NCI-H2029 treated with DMSO at 0.1 percent for 48 hours (cell line): ENCODE measurements around the gene LSAMP.

Experiments used
- DNase-seq: peaks from one replicate; lab custom pipeline; 2025; lab: John Stamatoyannopoulos, UW

The LSAMP gene

GRCh38 chr3:116164039-116164438 lies 281.2 kb downstream of the LSAMP start:
- no peak for DNase-seq

DNA sequence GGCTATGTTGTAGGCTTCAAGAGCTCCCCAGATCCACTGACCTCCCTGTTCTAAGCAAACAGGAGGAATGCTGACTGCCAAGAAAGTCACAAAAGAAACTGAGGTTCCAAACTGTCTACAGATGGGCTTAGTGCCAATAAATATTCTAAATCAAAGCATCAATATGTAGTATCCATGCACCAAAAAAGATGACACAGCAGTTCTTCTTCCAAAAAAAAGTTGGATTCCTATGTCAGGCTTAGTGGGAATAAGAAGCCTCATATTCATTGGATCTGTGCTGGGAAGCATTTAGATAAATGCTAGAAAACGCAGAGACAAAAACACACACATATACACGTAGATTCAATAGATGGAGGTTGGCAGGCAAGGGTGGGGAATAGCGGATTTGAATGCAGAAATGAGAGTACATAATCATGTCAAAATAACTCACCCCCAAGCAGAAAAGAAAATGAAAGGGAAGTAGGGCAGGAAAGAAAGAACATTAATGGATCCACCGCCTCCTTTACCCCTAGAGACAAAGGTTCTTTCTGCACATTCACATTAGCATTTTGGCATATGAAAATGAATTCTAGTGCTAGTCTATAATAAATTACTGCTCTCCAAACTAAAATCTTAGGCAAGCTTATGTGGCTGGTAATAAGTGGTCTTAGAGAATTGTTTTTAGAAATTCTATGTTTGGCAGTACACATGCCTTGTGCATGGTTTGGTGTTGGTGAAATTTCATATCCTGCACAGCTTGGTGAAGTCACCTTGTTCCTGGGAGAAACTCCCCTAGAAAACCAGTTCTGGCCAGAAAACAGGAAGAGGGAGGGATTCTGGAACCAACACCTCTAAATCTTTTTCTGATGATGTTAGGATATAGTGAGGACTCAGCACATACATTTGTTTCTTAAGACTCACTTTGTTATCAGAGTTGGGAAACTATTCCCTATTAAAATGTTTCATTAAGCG lies 283.4 kb downstream of the LSAMP start:
- DNase-seq: no peak

DNA sequence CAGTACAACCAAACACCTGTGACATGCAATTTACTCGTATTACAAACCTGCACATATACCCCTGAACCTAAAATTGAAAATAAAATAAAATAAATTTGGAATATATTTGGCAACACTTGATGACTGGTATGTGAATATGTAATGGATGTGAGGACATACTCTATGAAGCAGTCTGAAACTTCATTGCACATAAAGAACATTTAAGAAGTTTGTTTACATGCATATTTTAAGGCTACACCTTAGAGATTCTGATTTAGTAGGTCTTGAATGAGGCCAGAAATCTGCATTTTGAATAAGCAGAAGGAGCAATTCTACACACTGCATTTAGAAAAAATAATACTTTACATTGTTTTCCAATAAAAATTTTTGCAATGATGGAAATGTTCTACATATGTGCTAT lies 284.7 kb downstream of the LSAMP start:
- no peak for DNase-seq

- no peak for DNase-seq
Observed at GRCh38 chr3:116155841-116156240, 289.4 kb downstream of the LSAMP start.

DNA sequence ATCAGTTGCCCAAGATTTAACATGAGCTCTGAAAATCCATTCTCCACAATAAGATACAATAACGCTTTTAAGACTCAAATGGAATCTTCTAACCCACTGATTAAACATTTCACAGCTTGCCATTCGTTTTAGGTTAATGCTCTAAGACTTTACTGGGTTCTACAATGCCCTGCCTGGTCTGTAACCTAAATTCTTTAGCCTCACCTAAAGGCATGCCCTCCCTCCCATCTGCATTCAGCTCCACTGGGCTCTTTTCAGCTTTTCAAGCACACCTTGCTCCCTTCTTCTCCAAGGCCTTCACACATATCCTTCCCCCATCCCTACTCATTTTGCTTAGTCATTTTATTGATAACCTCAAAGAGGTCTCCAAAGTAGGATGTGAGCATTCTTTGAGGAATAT lies 290.9 kb downstream of the LSAMP start:
- no peak for DNase-seq

GRCh38 chr3:116153174-116153573 lies 292.1 kb downstream of the LSAMP start:
- DNase-seq: no peak

GRCh38 chr3:116150655-116151167 lies 294.6 kb downstream of the LSAMP start:
- DNase-seq: no peak

GRCh38 chr3:116148881-116149851 lies 296.1 kb downstream of the LSAMP start:
- DNase-seq: no peak

GRCh38 chr3:116145613-116146012 lies 299.7 kb downstream of the LSAMP start:
- DNase-seq: no peak

- no peak for DNase-seq
Observed at GRCh38 chr3:116141724-116142123, 303.6 kb downstream of the LSAMP start.

DNA sequence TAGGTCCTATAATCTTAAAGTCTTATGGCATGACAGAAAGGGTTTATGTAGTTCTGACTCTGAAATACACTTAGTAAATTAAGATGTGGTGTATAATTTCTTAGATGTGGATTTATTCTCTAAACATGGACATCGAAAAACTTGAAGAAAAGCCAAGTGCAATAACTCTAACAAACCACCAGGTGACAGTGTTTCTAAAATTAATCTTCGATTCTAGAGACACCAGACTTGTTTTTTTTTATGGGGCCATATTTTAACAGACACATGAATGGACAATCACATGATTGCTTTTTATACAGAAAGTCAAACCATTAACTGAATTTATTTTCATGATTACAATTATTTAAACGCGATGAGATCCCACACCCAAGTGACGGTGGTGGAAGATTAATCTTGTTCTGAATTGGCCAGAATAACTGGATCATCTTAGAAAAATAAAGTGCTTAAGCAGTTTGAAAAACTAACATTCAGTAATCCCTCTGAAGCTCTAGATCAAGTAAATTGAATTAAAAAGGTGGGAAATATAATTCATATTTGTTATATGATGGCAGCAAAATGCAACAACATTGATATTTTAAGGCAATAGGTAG lies 305.1 kb downstream of the LSAMP start:
- no peak for DNase-seq

GRCh38 chr3:116139641-116140040 lies 305.6 kb downstream of the LSAMP start:
- DNase-seq: no peak

DNA sequence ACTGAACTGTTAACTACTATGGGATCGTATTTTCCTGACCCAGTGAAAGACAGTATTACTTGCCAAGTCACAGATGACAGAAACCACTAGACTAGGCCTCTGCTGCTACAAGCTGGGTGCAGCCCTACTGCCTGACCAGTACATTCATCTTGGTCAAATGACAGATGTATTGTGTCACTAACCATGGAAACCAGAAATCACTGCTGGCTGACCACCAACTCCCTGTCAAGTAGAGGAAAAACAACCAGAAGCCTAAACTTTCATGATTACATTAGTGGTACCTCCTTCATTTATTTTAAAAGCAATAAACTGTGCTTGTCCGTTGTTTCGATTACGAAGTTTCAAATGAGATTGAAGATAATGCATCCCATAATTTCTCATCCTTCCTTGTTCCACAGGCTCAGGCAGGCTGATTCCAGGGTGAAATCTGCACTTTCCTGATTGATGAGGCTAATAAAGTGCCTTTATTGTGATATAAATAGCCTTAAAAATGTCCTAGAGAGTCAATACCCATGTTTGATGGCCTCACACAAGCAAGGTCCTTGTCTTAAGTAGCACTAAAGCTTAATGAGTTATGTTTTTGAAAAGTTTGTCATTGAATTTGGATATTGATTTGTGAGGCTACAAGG lies 309.7 kb downstream of the LSAMP start:
- DNase-seq: no peak

DNA sequence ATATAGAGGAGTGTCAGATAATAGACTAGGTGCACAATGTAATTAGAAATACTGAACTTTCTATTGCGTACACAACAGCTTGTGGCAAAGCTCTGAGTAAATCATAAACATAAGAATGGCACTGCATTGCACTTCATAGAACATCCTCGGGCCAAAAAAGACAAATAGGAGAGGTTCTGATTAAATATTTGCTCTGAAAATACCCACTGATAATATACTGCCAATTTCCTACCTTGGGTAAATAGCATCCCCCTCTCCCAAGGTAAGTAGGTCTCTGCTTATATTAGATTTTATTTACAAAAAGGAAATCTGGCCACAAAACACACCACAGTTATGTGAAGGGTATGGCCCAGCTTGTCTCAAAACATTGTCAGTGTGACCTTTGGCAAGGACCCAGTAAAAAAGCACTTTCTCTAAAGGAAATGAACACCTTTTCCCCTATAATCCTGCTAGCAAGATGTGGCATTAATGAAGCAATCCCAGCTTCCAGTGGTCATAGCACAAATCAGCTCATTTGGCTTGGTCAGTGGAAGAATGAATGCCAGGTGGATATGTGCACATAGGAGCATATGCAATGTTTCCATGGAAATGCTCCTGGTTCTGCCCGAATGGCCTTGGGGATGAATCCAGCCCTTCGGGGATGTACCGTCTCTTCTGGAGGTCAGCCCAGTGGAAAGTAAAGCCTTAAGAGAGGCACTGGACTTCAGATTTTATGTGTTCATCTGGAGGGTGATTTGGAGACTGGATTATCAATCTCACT lies 315.9 kb downstream of the LSAMP start:
- peak; percentile 84 for DNase-seq

GRCh38 chr3:116127464-116127863 lies 317.8 kb downstream of the LSAMP start:
- DNase-seq: no peak

DNA sequence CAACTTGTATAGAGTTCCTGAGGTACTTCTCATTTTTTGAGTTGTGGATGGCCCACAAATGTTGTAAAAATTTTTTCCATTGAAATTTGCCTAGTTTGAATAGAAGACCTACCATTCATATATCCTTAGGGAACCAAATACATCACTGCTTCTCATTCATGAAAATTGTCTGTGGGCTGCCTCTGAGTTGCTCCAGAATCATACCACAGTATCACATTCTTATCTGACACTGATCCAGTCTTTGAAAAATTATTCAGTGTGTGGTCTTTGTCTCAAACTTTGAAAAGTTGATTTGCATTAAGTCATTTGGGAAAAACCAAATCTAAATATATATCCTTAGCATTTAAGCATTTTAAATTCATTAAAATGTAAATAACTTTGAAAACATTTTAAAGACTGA lies 321.1 kb downstream of the LSAMP start:
- DNase-seq: no peak

- no peak for DNase-seq
Observed at GRCh38 chr3:116118475-116119169, 326.7 kb downstream of the LSAMP start.

GRCh38 chr3:116114586-116114985 lies 330.7 kb downstream of the LSAMP start:
- no peak for DNase-seq

DNA sequence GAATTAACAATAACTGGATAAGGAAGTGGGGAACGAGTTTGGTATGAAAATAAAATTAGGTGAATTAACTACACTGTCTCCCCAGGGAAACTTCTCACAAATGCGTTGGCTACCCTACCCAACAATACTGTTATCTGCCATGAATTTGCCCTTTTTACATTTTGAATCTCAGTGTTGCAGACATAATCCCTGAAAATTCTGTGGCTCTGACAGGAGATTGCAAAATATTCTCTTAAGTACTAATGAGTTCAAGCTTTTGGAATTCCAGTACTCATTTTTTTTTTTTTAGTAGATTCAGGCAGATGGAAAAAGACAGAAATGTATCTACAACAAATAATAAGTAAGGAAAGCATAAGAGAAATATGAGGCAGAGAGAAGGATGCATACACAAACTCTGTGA lies 332.6 kb downstream of the LSAMP start:
- DNase-seq: no peak

GRCh38 chr3:116111765-116112164 lies 333.5 kb downstream of the LSAMP start:
- DNase-seq: no peak
